Smooth muscle cell (in vitro differentiated cells): ENCODE data around the gene TRAM2. TPM values are rescaled to one million over a fixed set of nuclear protein-coding genes. Genes with fewer than 3 reads are reported as not detected.

Source experiments
- DNase-seq: peaks from one replicate; lab custom pipeline; 2025; ENCODE audit not compliant: unreplicated experiment; lab: John Stamatoyannopoulos, UW
- H2AFZ ChIP-seq: fragments of 200-600 bp; sonication (generic); 2 replicates; pipeline ENCODE4 v1.6.0; 2016; ENCODE audit warnings: antibody characterized with exemption, low read depth, mild to moderate bottlenecking
- H3F3A ChIP-seq: fragments of 200-600 bp; sonication (generic); 2 replicates; pipeline ENCODE4 v1.6.0; 2017; ENCODE audit warnings: antibody characterized with exemption, low read depth
- H3K27ac ChIP-seq: fragments of 200-600 bp; sonication (generic); 2 replicates; pipeline ENCODE4 v1.5.1; 2016; ENCODE audit warnings: low read depth, mild to moderate bottlenecking
- H3K27me3 ChIP-seq: fragments of 200-600 bp; sonication (generic); 2 replicates; pipeline ENCODE4 v1.6.1; 2016; ENCODE audit warnings: low read depth, mild to moderate bottlenecking
- H3K36me3 ChIP-seq: fragments of 200-600 bp; sonication (generic); 2 replicates; pipeline ENCODE4 v1.5.1; 2016; ENCODE audit warnings: low read depth
- H3K4me1 ChIP-seq: fragments of 200-600 bp; sonication (generic); 2 replicates; pipeline ENCODE4 v1.5.1; 2016; ENCODE audit warnings: low read depth
- H3K4me2 ChIP-seq: fragments of 200-600 bp; sonication (generic); 2 replicates; pipeline ENCODE4 v1.6.0; 2016; ENCODE audit warnings: mild to moderate bottlenecking
- H3K4me3 ChIP-seq: fragments of 200-600 bp; sonication (generic); 2 replicates; pipeline ENCODE4 v1.5.1; 2016; ENCODE audit warnings: mild to moderate bottlenecking
- H3K79me2 ChIP-seq: fragments of 200-600 bp; sonication (generic); 2 replicates; pipeline ENCODE4 v1.6.0; 2016; ENCODE audit warnings: low read depth, mild to moderate bottlenecking
- H3K9ac ChIP-seq: fragments of 200-600 bp; sonication (generic); 2 replicates; pipeline ENCODE4 v1.6.0; 2016; ENCODE audit warnings: low read depth
- H3K9me3 ChIP-seq: fragments of 200-600 bp; sonication (generic); replicated peaks from 2 replicates; pipeline ENCODE4 v1.5.1; 2016; ENCODE audit warnings: low read depth
- H4K20me1 ChIP-seq: fragments of 200-600 bp; sonication (generic); 2 replicates; pipeline ENCODE4 v1.6.0; 2016; ENCODE audit warnings: low read depth
- WGBS: methylation state at CpG from one replicate; pipeline ENCODE4 v1.1.7; 2016; ENCODE audit warnings: low lambda C conversion rate; 5-methylcytosine and 5-hydroxymethylcytosine counted together
- polyA plus RNA-seq: library from polyadenylated mRNA; unstranded; fragments of >200 nt; fragmentation: Nextera tagmentation; extraction: Ambion mirVana; gene quantifications from 2 replicates; pipeline ENCODE4 v1.2.1, GENCODE V29; 2016
- total RNA-seq: library from RNA; depleted of rRNA; stranded (reverse); fragments of >200 nt; gene quantifications from 2 replicates; pipeline ENCODE4 v1.2.3, GENCODE V29; 2014
- TF ChIP-seq, protein P1 (sequence below): fragments of 200-600 bp; sonication (generic); IDR thresholded peaks from 2 replicates; pipeline ENCODE4 v1.5.1; 2017; ENCODE audit warnings: borderline replicate concordance, mild to moderate bottlenecking, antibody characterized with exemption; ENCODE audit not compliant: insufficient read depth, poor library complexity, severe bottlenecking

Gene TRAM2
- total and polyA plus RNA-seq, 2 experiments from 2014 or later, result 18.2 to 35.6 TPM

DNA sequence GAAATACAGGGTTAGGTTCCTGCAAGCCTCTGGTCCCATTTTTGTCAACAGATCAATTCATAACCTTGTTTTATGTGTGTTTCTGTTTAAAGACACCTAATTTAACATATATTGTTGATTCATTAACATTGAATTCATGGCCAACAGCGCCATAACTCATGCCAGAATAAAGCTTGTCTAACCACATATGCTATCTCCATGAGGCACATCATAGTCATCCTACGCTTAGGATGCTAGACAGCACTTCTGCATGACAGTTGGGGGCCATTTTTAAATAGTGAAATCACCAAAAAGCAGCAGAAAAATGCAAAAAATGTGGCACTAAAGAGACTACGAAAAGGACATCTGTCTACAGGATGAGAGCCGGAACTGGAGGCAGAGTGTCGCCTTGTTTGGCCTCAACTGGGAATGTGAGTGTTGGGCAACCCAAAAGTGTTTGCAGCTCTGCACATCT lies 37.9 kb downstream of the TRAM2 start:
- H3K27ac ChIP-seq, result peak overlapping the region; percentile 71
- 26% methylated on average over 5 of the region's 5 CpGs for WGBS
- H2AFZ ChIP-seq, result no peak overlapping the region
- no peaks in the 10 kb centered on the region for H3K27me3 ChIP-seq
- H3K79me2 ChIP-seq, result peaks cover 50% of the 10 kb centered on the region
- H3F3A ChIP-seq, result peaks cover 7% of the 10 kb centered on the region
- no peak overlapping the region for H3K9ac ChIP-seq
- no peak overlapping the region for H3K4me3 ChIP-seq
- no peaks in the 10 kb centered on the region for H3K9me3 ChIP-seq
- DNase-seq, result no peak
- no peaks in the 10 kb centered on the region for H3K36me3 ChIP-seq
- H4K20me1 ChIP-seq, result no peaks in the 10 kb centered on the region
- H3K4me2 ChIP-seq, result peak overlapping the region; percentile 72
- TF ChIP-seq, protein P1, sequence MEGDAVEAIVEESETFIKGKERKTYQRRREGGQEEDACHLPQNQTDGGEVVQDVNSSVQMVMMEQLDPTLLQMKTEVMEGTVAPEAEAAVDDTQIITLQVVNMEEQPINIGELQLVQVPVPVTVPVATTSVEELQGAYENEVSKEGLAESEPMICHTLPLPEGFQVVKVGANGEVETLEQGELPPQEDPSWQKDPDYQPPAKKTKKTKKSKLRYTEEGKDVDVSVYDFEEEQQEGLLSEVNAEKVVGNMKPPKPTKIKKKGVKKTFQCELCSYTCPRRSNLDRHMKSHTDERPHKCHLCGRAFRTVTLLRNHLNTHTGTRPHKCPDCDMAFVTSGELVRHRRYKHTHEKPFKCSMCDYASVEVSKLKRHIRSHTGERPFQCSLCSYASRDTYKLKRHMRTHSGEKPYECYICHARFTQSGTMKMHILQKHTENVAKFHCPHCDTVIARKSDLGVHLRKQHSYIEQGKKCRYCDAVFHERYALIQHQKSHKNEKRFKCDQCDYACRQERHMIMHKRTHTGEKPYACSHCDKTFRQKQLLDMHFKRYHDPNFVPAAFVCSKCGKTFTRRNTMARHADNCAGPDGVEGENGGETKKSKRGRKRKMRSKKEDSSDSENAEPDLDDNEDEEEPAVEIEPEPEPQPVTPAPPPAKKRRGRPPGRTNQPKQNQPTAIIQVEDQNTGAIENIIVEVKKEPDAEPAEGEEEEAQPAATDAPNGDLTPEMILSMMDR, result no peak
- peaks cover 21% of the 10 kb centered on the region for H3K4me1 ChIP-seq

DNA sequence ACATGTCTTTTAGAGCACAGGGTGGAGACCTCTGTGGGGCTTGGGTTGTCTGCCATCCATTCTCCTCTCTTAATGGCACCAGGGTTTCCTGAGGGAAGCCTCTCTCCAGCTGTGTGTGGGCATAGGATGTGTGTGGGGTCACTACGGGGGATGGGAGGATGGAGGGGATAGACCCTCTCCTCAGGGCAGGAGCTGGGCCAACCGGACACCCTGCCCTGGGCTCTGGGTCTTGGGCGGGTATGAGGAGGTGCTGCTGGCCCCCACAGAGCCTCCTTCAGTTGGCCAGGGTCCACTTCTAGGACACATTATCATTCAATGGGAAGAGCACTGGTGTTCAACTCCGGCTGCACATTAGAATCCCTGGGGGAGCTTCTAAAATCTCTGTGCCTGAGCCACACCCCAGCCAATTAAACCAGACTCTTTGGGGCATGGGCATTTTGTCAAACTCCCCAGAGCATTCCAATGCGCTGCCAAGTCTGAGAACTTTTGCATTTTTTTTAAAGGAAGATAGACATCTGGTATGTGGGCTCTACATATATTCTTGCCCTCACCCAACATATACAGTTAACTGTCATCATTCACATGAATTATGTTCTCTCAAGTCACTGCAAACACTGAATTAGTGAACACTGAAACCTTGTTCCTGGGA lies 38.5 kb downstream of the TRAM2 start:
- no peaks in the 10 kb centered on the region for H4K20me1 ChIP-seq
- no peaks in the 10 kb centered on the region for H3K27me3 ChIP-seq
- no peak overlapping the region for H2AFZ ChIP-seq
- peaks cover 53% of the 10 kb centered on the region for H3K79me2 ChIP-seq
- peaks cover 7% of the 10 kb centered on the region for H3F3A ChIP-seq
- DNase-seq, result no peak
- H3K4me3 ChIP-seq, result no peak overlapping the region
- H3K4me1 ChIP-seq, result peaks cover 17% of the 10 kb centered on the region
- H3K27ac ChIP-seq, result peak overlapping the region; percentile 71
- TF ChIP-seq, protein P1, result no peak
- 98% methylated on average over 5 of the region's 5 CpGs for WGBS
- no peaks in the 10 kb centered on the region for H3K36me3 ChIP-seq
- no peaks in the 10 kb centered on the region for H3K9me3 ChIP-seq
- H3K4me2 ChIP-seq, result peak overlapping the region; percentile 72
- H3K9ac ChIP-seq, result no peak overlapping the region

DNA sequence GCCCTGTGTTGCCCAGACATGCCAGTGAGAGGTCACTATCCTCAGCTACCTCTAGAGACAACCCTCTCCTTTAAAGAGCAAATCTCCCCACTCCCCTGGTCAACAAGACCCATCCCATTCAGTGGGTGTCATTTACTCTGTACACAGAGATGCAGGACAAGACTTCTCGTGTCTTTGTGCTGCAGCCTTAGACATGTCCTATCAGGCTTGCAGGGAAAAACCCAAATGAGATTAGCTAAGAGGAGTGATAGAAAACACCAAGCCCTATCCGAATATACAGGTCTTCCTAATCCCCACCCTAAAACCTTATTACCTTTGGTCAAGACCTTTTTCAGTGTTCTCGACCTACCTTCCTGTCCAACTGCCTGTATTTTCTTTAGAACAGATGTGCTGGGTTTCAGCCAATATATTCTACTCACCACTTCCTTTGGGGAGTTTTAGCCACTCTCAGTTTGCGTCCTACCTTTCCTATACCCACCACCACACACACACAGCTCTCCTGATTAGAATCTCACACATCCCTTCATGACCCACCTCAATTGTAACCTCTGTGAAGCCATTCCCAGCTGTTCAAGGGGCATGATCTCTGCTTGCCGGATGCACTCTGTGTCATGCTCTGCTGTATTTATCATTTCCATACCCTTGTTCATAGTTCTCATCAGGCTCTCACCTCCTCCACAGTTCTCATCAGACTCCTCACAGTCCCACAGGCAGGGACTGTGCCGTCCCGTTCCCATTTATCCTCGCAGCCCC lies 39.7 kb downstream of the TRAM2 start:
- H3K4me1 ChIP-seq, result peaks cover 13% of the 10 kb centered on the region
- peak overlapping the region; percentile 71 for H3K27ac ChIP-seq
- no peak overlapping the region for H3K4me3 ChIP-seq
- no peaks in the 10 kb centered on the region for H4K20me1 ChIP-seq
- no peaks in the 10 kb centered on the region for H3K27me3 ChIP-seq
- no peaks in the 10 kb centered on the region for H3K9me3 ChIP-seq
- DNase-seq, result no peak
- no peak overlapping the region for H3K9ac ChIP-seq
- 86% methylated on average over 8 of the region's 8 CpGs for WGBS
- H3F3A ChIP-seq, result peaks cover 7% of the 10 kb centered on the region
- peaks cover 42% of the 10 kb centered on the region for H3K79me2 ChIP-seq
- TF ChIP-seq, protein P1, result no peak
- H3K36me3 ChIP-seq, result no peaks in the 10 kb centered on the region
- no peak overlapping the region for H2AFZ ChIP-seq
- no peak overlapping the region for H3K4me2 ChIP-seq
